Stimulated activated CD8-positive, alpha-beta memory T cell treated with anti-CD3 and anti-CD28 coated beads, Interleukin-7, amount 100 ng/mL, for 1 hour (primary cell): ENCODE results near the gene HAGHL.
"Not testable (repeated sequence)": the region's sequence is repeated elsewhere in the genome, so short reads cannot be mapped to it uniquely, and the experiment has no call there.

ENCODE experiments used
- DNase-seq, 2 donors: peaks; one replicate each; pipeline ENCODE4 v3.0.0-alpha.2; 2020; ENCODE audit warnings: low read depth in 2 of 2

The HAGHL gene

GRCh38 chr16:734981-735881, 8.3 kb downstream of the HAGHL start:
- DNase-seq = no peak

GRCh38 chr16:735982-736453, 9.1 kb downstream of the HAGHL start:
- DNase-seq = no peak

DNA sequence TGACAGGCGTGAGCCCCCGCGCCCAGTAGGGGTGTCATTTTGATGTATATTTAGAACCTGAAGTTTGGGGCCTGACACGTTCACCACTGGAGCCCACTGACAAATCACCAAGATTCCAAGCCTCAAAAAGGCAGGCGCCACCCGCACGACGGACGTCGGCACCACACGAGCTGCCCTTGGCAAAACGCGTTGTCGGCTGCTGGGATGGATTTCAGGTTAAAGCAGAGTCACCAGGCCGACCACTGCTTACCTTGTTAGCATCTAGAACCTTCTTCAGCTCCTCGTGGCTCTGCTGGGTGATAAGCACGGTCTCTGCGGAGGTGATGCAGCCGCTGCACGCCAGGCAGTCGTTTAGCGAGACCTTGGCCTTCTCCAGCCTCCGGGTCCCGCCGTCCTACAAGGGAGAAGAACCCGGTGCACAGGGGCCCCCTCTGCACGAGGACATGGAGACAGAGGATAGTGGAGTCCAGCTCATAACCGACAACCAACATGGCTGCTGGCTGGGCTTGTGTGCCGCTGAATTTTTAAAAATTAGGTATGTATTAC, 10.1 kb downstream of the HAGHL start:
- no peak for DNase-seq

DNA sequence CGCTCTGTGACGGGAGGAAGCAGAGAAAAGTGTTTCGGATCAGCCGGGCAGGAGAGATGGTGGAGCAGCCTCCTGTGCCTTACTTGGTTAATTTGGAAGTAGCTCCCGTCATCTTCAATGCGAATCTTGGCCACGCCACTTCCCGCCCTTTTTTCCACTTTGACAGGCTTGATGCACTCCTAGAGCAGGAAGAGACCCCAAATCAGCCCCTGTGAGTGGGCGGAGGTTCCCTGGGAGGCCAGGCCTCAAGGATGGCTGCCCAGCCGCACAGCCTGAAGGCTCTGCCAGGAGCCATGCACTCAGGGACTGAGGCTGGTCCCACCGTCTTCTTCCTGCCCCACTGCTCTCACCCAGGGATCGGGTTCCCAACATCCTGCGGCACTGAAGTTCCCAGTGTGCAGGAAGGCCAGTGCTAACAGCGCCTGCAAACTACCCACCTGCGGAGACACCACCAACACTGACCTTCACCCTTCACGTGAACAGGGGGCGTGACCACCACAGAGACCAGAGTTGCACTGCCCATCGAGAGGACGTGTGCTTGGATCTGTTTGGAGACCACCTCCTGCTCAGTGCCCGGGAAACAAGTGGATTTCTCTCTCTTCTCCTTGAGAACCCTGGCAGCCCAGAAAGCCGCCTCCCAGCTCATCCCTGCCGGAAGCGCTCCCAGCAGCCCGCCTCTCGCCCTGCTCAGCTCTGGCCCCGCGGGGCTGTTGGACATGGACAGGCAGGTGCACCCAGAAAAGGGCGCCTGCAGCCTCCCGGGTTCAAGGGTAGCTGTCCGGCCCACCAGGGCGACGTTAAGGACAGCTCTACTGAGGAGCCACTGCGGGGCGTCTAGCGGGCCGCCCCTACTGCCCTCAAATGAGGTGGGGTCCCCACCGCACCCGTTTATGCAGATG, 12.9 kb downstream of the HAGHL start:
- DNase-seq = no peak

- DNase-seq = no peak
Measured at GRCh38 chr16:740459-740763, 13.5 kb downstream of the HAGHL start.

- peak; percentile 88 to 90 for DNase-seq
Measured at GRCh38 chr16:740764-741505, 14.0 kb downstream of the HAGHL start, which contains the start of gene CIAO3. Gene CIAO3, minus strand, starts transcription at chr16:740997. Its CDS starts 12 bp downstream, at chr16:740985.

GRCh38 chr16:741986-742629, 15.2 kb downstream of the HAGHL start:
- DNase-seq = no peak

DNA sequence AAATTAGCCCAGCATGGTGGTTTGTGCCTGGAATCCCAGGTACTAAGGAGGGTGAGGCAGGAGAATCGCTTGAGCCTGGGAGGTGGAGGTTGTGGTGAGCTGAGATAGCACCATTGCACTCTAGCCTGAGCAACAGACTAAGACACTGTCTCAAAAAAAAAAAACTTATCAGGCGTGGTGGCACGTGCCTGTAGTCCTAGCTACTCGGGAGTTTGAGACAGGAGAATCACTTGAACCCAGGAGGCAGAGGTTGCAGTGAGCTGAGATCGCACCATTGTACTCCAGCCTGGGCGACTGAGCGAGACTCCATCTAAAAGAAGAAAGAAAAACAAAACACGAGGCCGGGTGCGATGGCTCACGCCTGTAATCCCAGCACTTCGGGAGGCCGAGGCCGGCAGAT, 16.0 kb downstream of the HAGHL start:
- not testable (repeated sequence) for DNase-seq

DNA sequence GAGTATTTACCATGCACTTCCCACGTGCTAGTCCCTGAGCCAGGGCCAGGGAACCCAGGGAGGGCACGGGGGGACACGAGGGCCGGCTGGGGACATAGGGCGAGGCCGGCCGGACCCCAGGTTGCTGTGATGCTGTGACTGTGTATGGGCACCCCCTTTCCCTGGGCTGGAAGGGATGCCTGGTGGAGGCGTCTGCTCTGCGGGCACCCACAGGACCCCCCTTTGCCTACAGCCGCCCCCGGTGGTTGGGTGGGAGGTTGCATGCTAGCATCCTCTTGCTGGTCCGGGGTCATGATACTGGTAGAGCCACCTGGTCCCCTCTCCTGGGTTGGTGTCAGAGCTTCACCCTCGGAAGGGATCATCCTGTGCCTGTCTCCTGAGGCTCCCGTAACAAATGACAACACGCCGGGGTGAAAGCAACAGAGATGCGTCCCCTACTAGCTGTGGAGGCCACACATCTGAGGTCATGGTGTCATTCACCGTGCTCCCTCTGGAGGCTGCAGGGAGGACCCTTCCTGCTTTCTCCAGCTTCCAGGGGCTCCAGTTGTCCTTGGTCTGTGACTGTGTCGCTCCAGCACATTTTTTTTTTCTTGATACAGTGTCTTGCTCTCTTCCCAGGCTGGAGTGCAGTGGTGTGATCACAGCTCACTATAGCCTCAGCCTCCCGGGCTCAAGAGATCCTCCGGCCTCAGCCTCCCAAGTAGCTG, 17.0 kb downstream of the HAGHL start:
- no peak for DNase-seq

- DNase-seq = no peak
Measured at GRCh38 chr16:745739-746138, 18.8 kb downstream of the HAGHL start.

GRCh38 chr16:746637-747036, 19.7 kb downstream of the HAGHL start:
- DNase-seq = no peak

DNA sequence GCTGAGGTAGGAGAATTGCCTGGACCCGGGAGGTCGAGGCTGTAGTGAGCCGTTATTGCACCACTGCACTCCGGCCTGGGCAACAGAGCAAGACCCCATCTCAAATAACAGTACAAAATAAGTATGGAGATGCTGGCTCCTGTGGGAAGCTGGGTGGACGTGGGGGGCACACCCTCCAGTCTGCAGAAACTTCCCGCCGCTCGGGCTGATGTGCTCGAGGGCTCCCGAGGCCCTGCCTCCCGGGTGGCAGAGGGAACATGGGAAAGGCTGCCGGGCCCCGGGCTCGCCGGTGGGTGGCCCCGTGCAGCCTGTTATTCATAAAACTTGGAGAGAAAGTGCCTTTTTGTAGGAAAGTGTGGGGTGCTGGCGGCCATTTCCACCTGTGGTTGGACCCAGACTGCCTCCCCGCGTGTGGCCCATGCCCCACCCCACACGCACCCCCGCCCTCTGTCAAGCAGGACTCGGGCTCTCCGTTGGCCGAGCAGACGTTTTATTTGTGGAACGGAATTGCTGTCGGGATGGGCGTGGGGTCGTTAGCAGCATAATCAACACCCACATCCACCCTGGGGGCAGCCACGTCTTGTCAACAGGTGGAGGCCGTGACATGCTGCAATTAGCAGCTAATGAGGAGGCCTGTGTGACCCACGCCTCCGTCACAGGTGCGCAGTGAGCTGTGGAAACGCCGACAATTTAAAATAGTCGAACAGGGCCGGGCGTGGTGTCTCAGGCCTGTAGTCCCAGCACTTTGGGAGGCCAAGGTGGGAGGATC, 21.3 kb downstream of the HAGHL start:
- no peak for DNase-seq

GRCh38 chr16:749010-749409, 22.1 kb downstream of the HAGHL start:
- no peak for DNase-seq

GRCh38 chr16:750485-750884, 23.6 kb downstream of the HAGHL start:
- no peak for DNase-seq

- DNase-seq = no peak
Measured at GRCh38 chr16:751152-752006, 24.5 kb downstream of the HAGHL start.

GRCh38 chr16:752007-752312, 25.1 kb downstream of the HAGHL start:
- DNase-seq = no peak

DNA sequence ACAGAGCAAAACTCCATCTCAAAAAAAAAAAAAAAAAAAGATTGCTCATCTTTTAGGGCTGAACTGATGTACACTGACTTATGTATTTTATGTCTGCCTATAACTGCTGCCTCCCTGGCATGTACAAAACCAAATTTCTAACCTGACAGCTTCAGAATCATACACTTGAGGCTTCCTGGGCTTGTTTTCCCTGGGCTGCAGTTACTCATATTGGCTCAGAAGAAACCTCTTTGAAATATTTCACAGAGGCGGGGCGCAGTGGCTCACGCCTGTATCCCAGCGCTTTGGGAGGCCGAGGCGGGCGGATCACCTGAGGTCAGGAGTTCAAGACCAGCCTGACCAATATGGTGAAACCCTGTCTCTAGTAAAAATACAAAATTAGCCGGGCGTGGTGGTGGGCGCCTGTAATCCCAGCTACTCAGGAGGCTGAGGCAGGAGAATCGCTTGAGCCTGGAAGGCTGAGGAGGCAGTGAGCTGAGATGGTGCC, 27.3 kb downstream of the HAGHL start:
- not testable (repeated sequence) for DNase-seq

DNA sequence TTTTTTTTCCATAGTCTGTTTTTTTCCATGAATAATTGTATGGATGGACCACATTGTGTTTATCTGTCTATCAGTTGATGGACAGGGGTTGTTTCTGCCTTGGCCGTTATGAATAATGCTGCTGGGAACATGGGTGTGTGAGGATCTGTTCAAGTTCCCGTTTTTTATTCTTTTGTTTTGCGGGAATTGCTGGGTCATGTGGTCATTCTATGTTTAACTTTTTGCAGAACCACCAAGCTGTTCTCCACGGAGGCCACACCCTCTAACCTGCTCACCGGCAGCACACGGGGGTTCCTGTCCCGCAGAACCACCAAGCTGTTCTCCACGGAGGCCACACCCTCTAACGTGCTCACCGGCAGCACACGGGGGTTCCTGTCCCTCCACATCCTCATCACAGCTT, 27.8 kb downstream of the HAGHL start:
- DNase-seq = no peak

DNA sequence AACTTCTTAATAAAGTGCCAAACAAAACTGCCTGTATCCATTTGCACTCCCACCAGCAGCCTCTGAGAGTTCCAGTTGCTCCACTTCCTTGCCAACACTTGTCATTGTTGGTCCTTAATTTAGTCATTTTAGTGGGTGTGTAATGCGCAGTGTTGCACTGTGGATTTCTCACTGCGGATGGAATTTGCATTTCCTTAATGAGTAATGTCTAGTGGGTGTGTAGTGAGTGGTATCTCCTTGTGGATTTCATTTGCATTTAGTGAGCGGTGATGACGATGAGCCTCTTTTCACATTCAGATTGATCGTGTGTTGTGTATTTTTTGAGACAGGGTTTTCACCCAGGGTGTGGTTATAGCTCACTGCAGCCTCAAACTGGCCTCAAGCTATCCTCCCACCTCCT, 29.5 kb downstream of the HAGHL start:
- no peak for DNase-seq
